Prostate gland (tissue), 2 donors: ENCODE data around the gene ATG4B. TPM values are rescaled to one million over a fixed set of nuclear protein-coding genes. Genes with fewer than 3 reads are reported as not detected.
"Not testable (repeated sequence)": the region's sequence is repeated elsewhere in the genome, so short reads cannot be mapped to it uniquely, and the experiment has no call there.

ENCODE experiments used
- DNase-seq: peaks from one replicate; pipeline ENCODE4 v3.0.0-alpha.2; 2019; ENCODE audit warnings: low spot score
- H3K27ac ChIP-seq, 2 donors: fragments of 200-600 bp; sonication (generic); 2 replicates each; pipeline ENCODE4 v1.5.1; 2017 to 2019
- H3K27me3 ChIP-seq: fragments of 200-600 bp; sonication (generic); replicated peaks from 2 replicates; pipeline ENCODE4 v1.5.1; 2019; ENCODE audit not compliant: insufficient read depth
- H3K36me3 ChIP-seq, 2 donors: fragments of 200-600 bp; sonication (generic); 1 replicate in 1 of 2; 2 replicates in 1 of 2; pipeline versions ENCODE4 v1.5.1 to v1.8.1; 2017 to 2019
- H3K4me1 ChIP-seq: fragments of 200-600 bp; sonication (generic); replicated peaks from 2 replicates; pipeline ENCODE4 v1.5.1; 2019
- H3K4me3 ChIP-seq, 2 donors: fragments of 200-600 bp; sonication (generic); 2 replicates each; pipeline ENCODE4 v1.5.1; 2017 to 2019
- H3K9me3 ChIP-seq: fragments of 200-600 bp; sonication (generic); 2 replicates; pipeline ENCODE4 v1.5.1; 2017
- POLR2A ChIP-seq: fragments of 450-650 bp; IDR thresholded peaks from one replicate; pipeline ENCODE4 v1.6.1; 2016; ENCODE audit warnings: antibody characterized with exemption, mild to moderate bottlenecking
- POLR2AphosphoS5 ChIP-seq: sonication (generic); formaldehyde crosslinking; IDR thresholded peaks from one replicate; pipeline ENCODE4 v1.6.1; 2017; ENCODE audit warnings: antibody characterized with exemption
- WGBS: methylation state at CpG from one replicate; pipeline ENCODE4 v1.1.5; 2018; 5-methylcytosine and 5-hydroxymethylcytosine counted together
- intact Hi-C: fragments of 100-400 bp; cut with DNase I; formaldehyde crosslinking; loops from one replicate; pipeline ENCODE4 v1.14.2; 2022
- total RNA-seq, 2 donors: library from RNA; depleted of rRNA; stranded (reverse); fragments of >200 nt; gene quantifications; one replicate each; pipeline ENCODE4 v1.1.0, GENCODE V29; 2016
- TF ChIP-seq, protein P1 (sequence below), 4 experiments: fragments of 200-600 bp in 2 of 4; fragments of 450-650 bp in 2 of 4; sonication (generic) in 2 of 4; IDR thresholded peaks; 1 replicate in 3 of 4; 2 replicates in 1 of 4; pipeline ENCODE4 v1.5.1; 2016 to 2019; ENCODE audit warnings: antibody characterized with exemption in 4 of 4, mild to moderate bottlenecking in 2 of 4, moderate library complexity in 2 of 4

Gene ATG4B
- 100 to 1,000 TPM in 1 of 2 donors, 10 to 100 TPM in 1; 63.9 to 162 TPM for total RNA-seq

DNA sequence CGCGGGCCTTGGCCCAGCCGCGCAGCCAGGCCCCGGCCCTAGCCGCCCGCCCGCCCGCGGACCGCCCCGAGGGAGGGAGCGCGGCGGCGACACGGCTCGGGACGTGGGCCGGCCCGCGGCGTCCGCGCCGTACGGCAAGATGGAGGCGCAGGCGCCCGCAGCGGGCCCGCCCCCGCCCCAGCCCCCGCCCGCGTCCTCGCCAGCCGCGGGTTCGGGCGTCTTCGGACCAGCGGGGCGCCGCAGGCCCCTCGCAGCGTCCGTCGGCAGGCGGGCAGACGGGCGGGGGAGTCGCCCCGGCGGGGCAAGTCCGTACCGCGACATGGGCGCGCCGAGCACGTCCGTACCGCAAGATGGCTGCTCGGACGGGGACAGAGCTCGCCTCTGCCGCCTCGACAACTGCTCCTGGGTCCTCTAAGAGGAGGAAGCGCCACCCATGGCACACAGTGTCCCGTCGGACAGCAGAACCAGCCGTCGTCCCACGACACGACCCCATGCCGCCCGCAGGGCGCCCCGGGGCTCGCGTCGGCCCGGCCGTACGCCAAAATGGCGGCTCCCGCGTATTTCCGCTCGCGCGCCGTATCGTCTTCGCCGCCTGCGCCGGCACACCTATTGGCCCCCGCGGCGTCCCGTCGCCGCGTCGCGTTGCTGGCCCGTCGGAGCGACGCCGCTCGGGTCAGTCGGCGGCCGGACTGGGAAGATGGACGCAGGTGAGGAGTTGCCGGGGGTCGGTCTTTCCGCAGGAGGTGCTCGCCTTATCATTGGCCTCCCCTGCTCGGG is at the start of gene ATG4B, which contains the start of gene THAP4:
TSS of gene ATG4B (plus strand) at position 676 of the 777 bp plus-strand sequence. CDS start at position 698, 22 bp downstream.
TSS of gene THAP4 (minus strand) at position 141 of the 777 bp plus-strand sequence. CDS start 141 bp downstream, outside the sequence.
- WGBS: under 1% methylated on average over 67 of the region's 123 CpGs

DNA sequence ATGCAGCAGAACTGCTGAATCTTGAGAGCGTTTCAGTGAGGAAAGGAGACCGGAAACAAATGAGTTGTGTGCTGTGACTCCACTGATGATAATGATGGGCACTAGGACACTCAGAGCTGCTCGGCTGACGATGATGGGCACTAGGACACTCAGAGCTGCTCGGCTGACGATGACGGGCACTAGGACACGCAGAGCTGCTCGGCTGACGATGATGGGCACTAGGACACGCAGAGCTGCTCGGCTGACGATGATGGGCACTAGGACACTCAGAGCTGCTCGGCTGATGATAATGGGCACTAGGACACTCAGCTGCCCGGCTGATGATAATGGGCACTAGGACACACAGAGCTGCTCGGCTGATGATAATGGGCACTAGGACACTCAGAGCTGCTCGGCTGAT is 47.6 kb upstream of the ATG4B start:
- DNase-seq, H3K9me3 ChIP-seq, H3K36me3 ChIP-seq, H3K27me3 ChIP-seq, H3K4me3 ChIP-seq, H3K4me1 ChIP-seq, H3K27ac ChIP-seq, intact Hi-C loops: not testable (repeated sequence)
- WGBS: 92% methylated on average over 17 of the region's 17 CpGs

More for the DNA sequence above, at the start of gene ATG4B, which contains the start of gene THAP4:
- Histone ChIP-seq H3K27ac (peak within 1 kb of the TSS; percentile 99), H3K4me1 (peaks cover 17% of the 10 kb centered on the region), H3K9me3 (no peaks in the 10 kb centered on the region), H3K27me3 (no peaks in the 10 kb centered on the region), H3K4me3 (peak within 1 kb of the TSS; percentile 96 to 100), H3K36me3 (peaks cover 10 to 12% of the 10 kb centered on the region in 2 donors)
- DNase-seq: peak; percentile 85
- intact Hi-C loops: loop anchor here (2.0 to 10.0 kb wide), 2 partner anchors 280 to 322 kb away; partner anchors contain the start of genes FARP2, HDLBP and SEPTIN2
- TF ChIP-seq POLR2A (peak; percentile 17), POLR2AphosphoS5 (peak; percentile 84)
- TF ChIP-seq, protein P1, sequence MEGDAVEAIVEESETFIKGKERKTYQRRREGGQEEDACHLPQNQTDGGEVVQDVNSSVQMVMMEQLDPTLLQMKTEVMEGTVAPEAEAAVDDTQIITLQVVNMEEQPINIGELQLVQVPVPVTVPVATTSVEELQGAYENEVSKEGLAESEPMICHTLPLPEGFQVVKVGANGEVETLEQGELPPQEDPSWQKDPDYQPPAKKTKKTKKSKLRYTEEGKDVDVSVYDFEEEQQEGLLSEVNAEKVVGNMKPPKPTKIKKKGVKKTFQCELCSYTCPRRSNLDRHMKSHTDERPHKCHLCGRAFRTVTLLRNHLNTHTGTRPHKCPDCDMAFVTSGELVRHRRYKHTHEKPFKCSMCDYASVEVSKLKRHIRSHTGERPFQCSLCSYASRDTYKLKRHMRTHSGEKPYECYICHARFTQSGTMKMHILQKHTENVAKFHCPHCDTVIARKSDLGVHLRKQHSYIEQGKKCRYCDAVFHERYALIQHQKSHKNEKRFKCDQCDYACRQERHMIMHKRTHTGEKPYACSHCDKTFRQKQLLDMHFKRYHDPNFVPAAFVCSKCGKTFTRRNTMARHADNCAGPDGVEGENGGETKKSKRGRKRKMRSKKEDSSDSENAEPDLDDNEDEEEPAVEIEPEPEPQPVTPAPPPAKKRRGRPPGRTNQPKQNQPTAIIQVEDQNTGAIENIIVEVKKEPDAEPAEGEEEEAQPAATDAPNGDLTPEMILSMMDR (IDR thresholded peaks at IDR 0.05): peak in 1 of 4 experiments; percentile 25

GRCh38 chr2:241590496-241591455 is 46.7 kb upstream of the ATG4B start:
- intact Hi-C loops, H3K4me3 ChIP-seq, H3K27ac ChIP-seq, H3K4me1 ChIP-seq, H3K9me3 ChIP-seq, DNase-seq, H3K27me3 ChIP-seq, H3K36me3 ChIP-seq: not testable (repeated sequence)
- 93% methylated on average over 32 of the region's 33 CpGs for WGBS

- 90% methylated on average over 18 of the region's 18 CpGs for WGBS
- TF ChIP-seq POLR2A (no peak), POLR2AphosphoS5 (no peak)
- TF ChIP-seq, protein P1 (IDR thresholded peaks at IDR 0.05): no peak
- H3K27me3 ChIP-seq: no peaks in the 10 kb centered on the region
- no peaks in the 10 kb centered on the region for H3K9me3 ChIP-seq
- H3K4me3 ChIP-seq: no peak overlapping the region
- H3K36me3 ChIP-seq: no peaks in the 10 kb centered on the region
- no peak overlapping the region for H3K27ac ChIP-seq
- intact Hi-C loops: no loop called here
- no peak for DNase-seq
- H3K4me1 ChIP-seq: no peaks in the 10 kb centered on the region
These were observed 45.2 kb upstream of the ATG4B start for GRCh38 chr2:241592126-241592845.

DNA sequence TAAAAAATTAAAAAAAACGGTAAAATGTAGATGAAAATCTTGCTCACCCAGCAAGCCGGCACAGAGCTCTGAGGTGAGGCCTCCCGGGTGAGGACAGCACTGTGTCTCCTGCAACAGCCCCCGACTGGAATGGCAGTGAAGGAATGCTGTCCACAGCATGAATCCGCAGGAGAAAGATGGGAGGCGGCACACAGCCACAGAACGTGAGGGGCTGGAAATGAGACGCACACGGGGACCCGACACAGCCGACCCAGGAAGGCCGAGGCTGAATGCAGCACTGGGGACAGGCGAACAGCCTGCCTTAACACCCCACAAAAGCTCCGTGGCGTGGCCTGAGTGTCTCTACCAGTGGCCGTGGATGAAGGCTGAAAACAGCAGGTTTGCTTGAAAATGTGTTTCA is 44.2 kb upstream of the ATG4B start:
- H3K4me1 ChIP-seq: no peaks in the 10 kb centered on the region
- H3K9me3 ChIP-seq: no peaks in the 10 kb centered on the region
- no peaks in the 10 kb centered on the region for H3K36me3 ChIP-seq
- no peak overlapping the region for H3K4me3 ChIP-seq
- intact Hi-C loops: no loop called here
- H3K27ac ChIP-seq: no peak overlapping the region
- WGBS: 94% methylated on average over 16 of the region's 16 CpGs
- H3K27me3 ChIP-seq: no peaks in the 10 kb centered on the region
- TF ChIP-seq, protein P1 (IDR thresholded peaks at IDR 0.05): no peak
- TF ChIP-seq POLR2A: no peak
- no peak for TF ChIP-seq POLR2AphosphoS5
- DNase-seq: no peak
